H9 (cell line): Measurements from ENCODE around the gene SLC47A2. TPM values are rescaled to one million over a fixed set of nuclear protein-coding genes. Genes with fewer than 3 reads are reported as not detected.

Source experiments
- DNase-seq: peaks from one replicate; pipeline ENCODE4 v3.0.0-alpha.2; 2017
- H2AFZ ChIP-seq: one replicate; pipeline ENCODE4 v1.6.1; 2013; ENCODE audit warnings: mild to moderate bottlenecking, low read length, control low read depth, moderate library complexity
- H2AK5ac ChIP-seq: 2 replicates; pipeline ENCODE4 v1.6.1; 2013; ENCODE audit warnings: low read length, control low read depth, mixed read lengths; ENCODE audit not compliant: insufficient read length
- H2BK120ac ChIP-seq: one replicate; pipeline ENCODE4 v1.6.1; 2013; ENCODE audit warnings: low read depth, mild to moderate bottlenecking, low read length, control low read depth, inconsistent platforms; ENCODE audit not compliant: poor library complexity, severe bottlenecking
- H2BK12ac ChIP-seq: 2 replicates; pipeline ENCODE4 v1.6.1; 2013; ENCODE audit warnings: low read length, control low read depth, mixed read lengths, low read depth; ENCODE audit not compliant: insufficient read length
- H2BK15ac ChIP-seq: 2 replicates; pipeline ENCODE4 v1.6.1; 2013; ENCODE audit warnings: low read depth, low read length, control low read depth
- H2BK20ac ChIP-seq: one replicate; pipeline ENCODE4 v1.6.1; 2013; ENCODE audit warnings: low read depth, mild to moderate bottlenecking, low read length, control low read depth, inconsistent platforms; ENCODE audit not compliant: poor library complexity, severe bottlenecking
- H2BK5ac ChIP-seq: 2 replicates; pipeline ENCODE4 v1.6.1; 2013; ENCODE audit warnings: low read length, control low read depth, mixed read lengths; ENCODE audit not compliant: insufficient read length
- H3K14ac ChIP-seq: 2 replicates; pipeline ENCODE4 v1.6.1; 2013; ENCODE audit warnings: low read length, control low read depth; ENCODE audit not compliant: insufficient read depth
- H3K18ac ChIP-seq: 2 replicates; pipeline ENCODE4 v1.6.1; 2013; ENCODE audit warnings: low read depth, mild to moderate bottlenecking, mixed read lengths, low read length, control low read depth; ENCODE audit not compliant: insufficient read length
- H3K23ac ChIP-seq: 2 replicates; pipeline ENCODE4 v1.6.1; 2013; ENCODE audit warnings: low read length, control low read depth, mixed read lengths, low read depth; ENCODE audit not compliant: insufficient read length
- H3K23me2 ChIP-seq: 2 replicates; pipeline ENCODE4 v1.6.1; 2013; ENCODE audit warnings: low read depth, mild to moderate bottlenecking, mixed read lengths, low read length, control low read depth; ENCODE audit not compliant: insufficient read length, poor library complexity, severe bottlenecking
- H3K27ac ChIP-seq: 2 replicates; pipeline ENCODE4 v1.5.1; 2013; ENCODE audit warnings: low read length, control low read depth, mixed read lengths, low read depth; ENCODE audit not compliant: insufficient read length
- H3K27me3 ChIP-seq: 2 replicates; pipeline ENCODE4 v1.6.1; 2013; ENCODE audit warnings: low read length, control low read depth, inconsistent platforms; ENCODE audit not compliant: insufficient read depth
- H3K4ac ChIP-seq: 2 replicates; pipeline ENCODE4 v1.6.1; 2013; ENCODE audit warnings: low read depth, mild to moderate bottlenecking, control low read depth, inconsistent platforms, low read length, moderate library complexity
- H3K4me1 ChIP-seq: 2 replicates; pipeline ENCODE4 v1.6.1; 2013; ENCODE audit warnings: low read length, control low read depth, inconsistent platforms; ENCODE audit not compliant: insufficient read depth
- H3K4me2 ChIP-seq: 2 replicates; pipeline ENCODE4 v1.6.1; 2013; ENCODE audit warnings: low read length, control low read depth, mixed read lengths; ENCODE audit not compliant: insufficient read length, insufficient read depth
- H3K56ac ChIP-seq: 2 replicates; pipeline ENCODE4 v1.6.1; 2013; ENCODE audit warnings: low read depth, mild to moderate bottlenecking, mixed read lengths, low read length, control low read depth; ENCODE audit not compliant: insufficient read length
- H3K79me1 ChIP-seq: 2 replicates; pipeline ENCODE4 v1.6.1; 2013; ENCODE audit warnings: low read depth, mild to moderate bottlenecking, moderate library complexity, low read length, control low read depth, inconsistent platforms; ENCODE audit not compliant: insufficient read depth, poor library complexity, severe bottlenecking
- H3K79me2 ChIP-seq: 2 replicates; pipeline ENCODE4 v1.6.1; 2013; ENCODE audit warnings: low read length, control low read depth, inconsistent platforms; ENCODE audit not compliant: insufficient read depth
- H3K9ac ChIP-seq: 2 replicates; pipeline ENCODE4 v1.6.1; 2013; ENCODE audit warnings: low read length, control low read depth, mixed read lengths; ENCODE audit not compliant: insufficient read length; ENCODE audit errors: extremely low read depth
- H3K9me3 ChIP-seq: one replicate; pipeline ENCODE4 v1.6.1; 2013; ENCODE audit warnings: low read depth, low read length, inconsistent platforms; ENCODE audit not compliant: control insufficient read depth
- H3T11ph ChIP-seq: one replicate; pipeline ENCODE4 v1.6.1; 2013; ENCODE audit warnings: mild to moderate bottlenecking, low read length, control low read depth, inconsistent platforms
- H4K20me1 ChIP-seq: one replicate; pipeline ENCODE4 v1.6.1; 2013; ENCODE audit not compliant: control insufficient read depth, insufficient read length, insufficient read depth
- H4K5ac ChIP-seq: 2 replicates; pipeline ENCODE4 v1.6.1; 2013; ENCODE audit warnings: low read depth, mild to moderate bottlenecking, mixed read lengths, low read length, control low read depth; ENCODE audit not compliant: insufficient read length
- H4K8ac ChIP-seq: replicated peaks from 2 replicates; pipeline ENCODE4 v1.6.1; 2013; ENCODE audit warnings: low read length, control low read depth, mixed read lengths, low read depth; ENCODE audit not compliant: insufficient read length
- H4K91ac ChIP-seq: 2 replicates; pipeline ENCODE4 v1.6.1; 2013; ENCODE audit warnings: low read depth, mild to moderate bottlenecking, moderate library complexity, mixed read lengths, low read length, control low read depth; ENCODE audit not compliant: insufficient read length
- H3K27ac Mint-ChIP-seq, 3 experiments: 2 replicates in 2 of 3; 3 replicates in 1 of 3; pipeline ENCODE4 v1.8.0; 2020 to 2021; ENCODE audit warnings: mixed read lengths in 3 of 3, mild to moderate bottlenecking in 1 of 3, moderate library complexity in 1 of 3
- H3K27me3 Mint-ChIP-seq: 2 replicates; pipeline ENCODE4 v1.8.0; 2021; ENCODE audit warnings: low read depth, mild to moderate bottlenecking, moderate library complexity, mixed read lengths
- H3K36me3 Mint-ChIP-seq, 3 experiments: 2 replicates in 2 of 3; 3 replicates in 1 of 3; pipeline ENCODE4 v1.8.0; 2020 to 2021; ENCODE audit warnings: low read depth in 3 of 3, mixed read lengths in 3 of 3; ENCODE audit not compliant: insufficient read depth in 1 of 3
- H3K4me1 Mint-ChIP-seq, 2 experiments: 2 replicates each; pipeline ENCODE4 v1.8.0; 2020; ENCODE audit warnings: mixed read lengths in 2 of 2
- H3K4me3 Mint-ChIP-seq, 2 experiments: 2 replicates in 1 of 2; 3 replicates in 1 of 2; pipeline ENCODE4 v1.8.0; 2020 to 2021; ENCODE audit warnings: mild to moderate bottlenecking in 2 of 2, mixed read lengths in 2 of 2, moderate library complexity in 1 of 2
- H3K9me3 Mint-ChIP-seq, 2 experiments: 2 replicates in 1 of 2; 3 replicates in 1 of 2; pipeline ENCODE4 v1.8.0; 2020; ENCODE audit warnings: mild to moderate bottlenecking in 2 of 2, mixed read lengths in 2 of 2, moderate library complexity in 1 of 2
- CTCF ChIP-seq: fragments of 200-600 bp; sonication (generic); conservative IDR thresholded peaks from 3 replicates; pipeline ENCODE4 v1.8.0; 2021; ENCODE audit warnings: antibody characterized with exemption, mild to moderate bottlenecking
- WGBS: extraction: QIAGEN DNeasy Blood & Tissue Kit; methylation state at CpG from one replicate; pipeline ENCODE4 v1.1.7; 2013; ENCODE audit warnings: missing lambda C conversion rate, low lambda C conversion rate, mixed read lengths; ENCODE audit not compliant: insufficient read length; ENCODE audit errors: extremely low coverage; 5-methylcytosine and 5-hydroxymethylcytosine counted together
- total RNA-seq: library from RNA; stranded (reverse); gene quantifications from 2 replicates; pipeline ENCODE4 v1.2.1, GENCODE V29; 2021

Gene SLC47A2
- total RNA-seq, 1 experiment from 2014 or later, result not detected

GRCh38 chr17:19762515-19762961 is 46.2 kb upstream of the SLC47A2 start:
- Histone ChIP-seq H4K5ac (no peak overlapping the region), H2BK20ac (no peak overlapping the region), H4K20me1 (no peaks in the 10 kb centered on the region), H2BK12ac (no peak overlapping the region), H3K4ac (no peak overlapping the region), H3K23ac (no peak overlapping the region), H3K27me3 (no peaks in the 10 kb centered on the region), H3K79me2 (no peaks in the 10 kb centered on the region), H2AK5ac (no peak overlapping the region), H3K79me1 (no peaks in the 10 kb centered on the region), H2BK5ac (no peak overlapping the region), H4K91ac (no peak overlapping the region), H2BK15ac (no peak overlapping the region), H3K56ac (no peak overlapping the region), H2AFZ (no peak overlapping the region), H3K4me1 (no peaks in the 10 kb centered on the region), H3T11ph (no peak overlapping the region), H3K23me2 (no peaks in the 10 kb centered on the region), H2BK120ac (no peak overlapping the region), H3K9me3 (no peaks in the 10 kb centered on the region), H4K8ac (no peak overlapping the region), H3K27ac (no peak overlapping the region), H3K14ac (no peak overlapping the region), H3K4me2 (no peak overlapping the region), H3K18ac (no peak overlapping the region), H3K9ac (no peak overlapping the region)
- Mint-ChIP-seq H3K27me3 (peaks cover 14% of the 10 kb centered on the region), H3K27ac (no peak overlapping the region), H3K4me3 (no peak overlapping the region), H3K9me3 (no peaks in the 10 kb centered on the region; a peak in 1 of 5 replicates), H3K36me3 (no peaks in the 10 kb centered on the region), H3K4me1 (peaks cover 7 to 11% of the 10 kb centered on the region in 2 experiments)
- TF ChIP-seq CTCF, result peak; percentile 89
- WGBS, result no CpG with 5 or more reads among the region's 15 CpGs
- peak; percentile 95 for DNase-seq
